ENCODE measurements around the gene DLG2.
A peak's percentile ranks its signal among the peaks of the same experiment; 100 is the strongest.

DLG2 gene

GRCh38 chr11:83809274-83809673 is 1817.9 kb downstream of the DLG2 start:
- TF ChIP-seq CTCF (IDR thresholded peaks at IDR 0.05; ENCODE audit: low read depth, low read length): no peak
- DNase-seq (ENCODE audit: low read depth in 2 of 2): no peak
- H3K4me3 ChIP-seq (replicated peaks in 1 of 2; ENCODE audit: low read depth in 2 of 2, low read length in 2 of 2): no peak overlapping the region

- TF ChIP-seq CTCF (IDR thresholded peaks at IDR 0.05; ENCODE audit: low read depth, low read length): peak; percentile 21
- no peak for DNase-seq (ENCODE audit: low read depth in 2 of 2)
- H3K4me3 ChIP-seq (replicated peaks in 1 of 2; ENCODE audit: low read depth in 2 of 2, low read length in 2 of 2): no peak overlapping the region
These were observed 1825.3 kb downstream of the DLG2 start for GRCh38 chr11:83801799-83802198.

- TF ChIP-seq CTCF (IDR thresholded peaks at IDR 0.05; ENCODE audit: low read depth, low read length): no peak
- no peak for DNase-seq (ENCODE audit: low read depth in 2 of 2)
- H3K4me3 ChIP-seq (replicated peaks in 1 of 2; ENCODE audit: low read depth in 2 of 2, low read length in 2 of 2): no peak overlapping the region
These were observed 1833.8 kb downstream of the DLG2 start for GRCh38 chr11:83793310-83793709.

GRCh38 chr11:83791557-83791956 is 1835.6 kb downstream of the DLG2 start:
- no peak for DNase-seq (ENCODE audit: low read depth in 2 of 2)
- no peak overlapping the region for H3K4me3 ChIP-seq (replicated peaks in 1 of 2; ENCODE audit: low read depth in 2 of 2, low read length in 2 of 2)
- TF ChIP-seq CTCF (IDR thresholded peaks at IDR 0.05; ENCODE audit: low read depth, low read length): no peak

GRCh38 chr11:83785942-83786341 is 1841.2 kb downstream of the DLG2 start:
- DNase-seq (ENCODE audit: low read depth in 2 of 2): no peak
- TF ChIP-seq CTCF (IDR thresholded peaks at IDR 0.05; ENCODE audit: low read depth, low read length): no peak
- no peak overlapping the region for H3K4me3 ChIP-seq (replicated peaks in 1 of 2; ENCODE audit: low read depth in 2 of 2, low read length in 2 of 2)

GRCh38 chr11:83784419-83784818 is 1842.7 kb downstream of the DLG2 start:
- no peak for TF ChIP-seq CTCF (IDR thresholded peaks at IDR 0.05; ENCODE audit: low read depth, low read length)

GRCh38 chr11:83782329-83782728 is 1844.8 kb downstream of the DLG2 start:
- no peak for DNase-seq (ENCODE audit: low read depth in 2 of 2)
- no peak for TF ChIP-seq CTCF (IDR thresholded peaks at IDR 0.05; ENCODE audit: low read depth, low read length)
- no peak overlapping the region for H3K4me3 ChIP-seq (replicated peaks in 1 of 2; ENCODE audit: low read depth in 2 of 2, low read length in 2 of 2)

More at GRCh38 chr11:83784419-83784818, 1842.7 kb downstream of the DLG2 start:
- no peak for DNase-seq (ENCODE audit: low read depth in 2 of 2)
- H3K4me3 ChIP-seq (replicated peaks in 1 of 2; ENCODE audit: low read depth in 2 of 2, low read length in 2 of 2): no peak overlapping the region
